A549 (cell line): Measurements from ENCODE around the gene RRP12. TPM values are rescaled to one million over a fixed set of nuclear protein-coding genes. Genes with fewer than 3 reads are reported as not detected.

Experiments used
- ATAC-seq, 2 experiments: fragments of 200-7000 bp in 1 of 2; fragments of >200 bp in 1 of 2; cut with Nextera tagmentation in 1 of 2; cut with Tn5 transposase in 1 of 2; 3 replicates each; pipeline versions ENCODE4 v1.8.0 to v1.9.1; 2018 to 2020; ENCODE audit warnings: mild to moderate bottlenecking in 1 of 2, moderate library complexity in 1 of 2
- CTCF ChIA-PET: fragments of 300-600 bp; sonication (Branson Sonifier 250); formaldehyde crosslinking; extraction: SDS; loops from one replicate; lab custom pipeline; 2021; ENCODE audit warnings: antibody characterized with exemption, inconsistent platforms; lab: Yijun Ruan, JAX
- POLR2A ChIA-PET: fragments of 350-600 bp; formaldehyde crosslinking; extraction: SDS; loops from one replicate; lab custom pipeline; 2021; ENCODE audit warnings: antibody characterized with exemption, inconsistent platforms; lab: Yijun Ruan, JAX
- DNase-seq, 2 experiments: peaks; one replicate each; pipeline versions ENCODE4 v3.0.0 to v3.0.0-alpha.2; 2011 to 2016; ENCODE audit warnings: low read depth in 1 of 2, low spot score in 1 of 2
- FAIRE-seq: peaks from 2 replicates; lab custom pipeline; 2011; peaks lifted over from hg19 to GRCh38; lab: Jason Lieb, UNC
- H3K27ac ChIP-seq, 2 experiments: fragments of >200 bp; sonication (Bioruptor Twin); formaldehyde crosslinking; 3 replicates each; pipeline ENCODE4 v1.5.1; 2016 to 2017
- H3K4me1 ChIP-seq: fragments of >200 bp; sonication (Bioruptor Twin); formaldehyde crosslinking; 3 replicates; pipeline ENCODE4 v1.6.1; 2016
- H3K4me2 ChIP-seq: fragments of >200 bp; sonication (Bioruptor Twin); formaldehyde crosslinking; 3 replicates; pipeline ENCODE4 v1.6.1; 2016
- H3K4me3 ChIP-seq: fragments of >200 bp; sonication (Bioruptor Twin); formaldehyde crosslinking; 3 replicates; pipeline ENCODE4 v1.5.1; 2016
- H3K9me3 ChIP-seq: fragments of >200 bp; sonication (Bioruptor Twin); formaldehyde crosslinking; 3 replicates; pipeline ENCODE4 v1.6.1; 2016
- CBX8 ChIP-seq: fragments of 200-600 bp; sonication (generic); IDR thresholded peaks from 2 replicates; pipeline ENCODE4 v1.6.1; 2016
- CHD2 ChIP-seq: fragments of 150-350 bp; IDR thresholded peaks from 2 replicates; pipeline ENCODE4 v1.6.1; 2014; ENCODE audit warnings: low read length; ENCODE audit not compliant: partially characterized antibody
- CHD4 ChIP-seq: fragments of 200-600 bp; sonication (generic); IDR thresholded peaks from 2 replicates; pipeline ENCODE4 v1.6.1; 2016; ENCODE audit warnings: antibody characterized with exemption, mild to moderate bottlenecking, borderline replicate concordance
- CTCF ChIP-seq: fragments of >200 bp; sonication (Bioruptor Twin); formaldehyde crosslinking; IDR thresholded peaks from 3 replicates; pipeline ENCODE4 v1.5.1; 2016
- EP300 ChIP-seq, 2 experiments: fragments of >200 bp; sonication (Bioruptor Twin); formaldehyde crosslinking; IDR thresholded peaks; 2 replicates in 1 of 2; 3 replicates in 1 of 2; pipeline ENCODE4 v1.6.1; 2016 to 2017
- FOSB ChIP-seq: fragments of 250-450 bp; sonication (Bioruptor Pico); IDR thresholded peaks from 2 replicates; pipeline ENCODE4 v1.5.0; 2020; ENCODE audit warnings: mild to moderate bottlenecking, moderate library complexity
- HDAC2 ChIP-seq: fragments of 200-600 bp; sonication (generic); IDR thresholded peaks from 2 replicates; pipeline ENCODE4 v1.6.1; 2016
- JUN ChIP-seq, 2 experiments: fragments of >200 bp; sonication (Bioruptor Twin); formaldehyde crosslinking; IDR thresholded peaks; 2 replicates in 1 of 2; 3 replicates in 1 of 2; pipeline ENCODE4 v1.6.1; 2016 to 2017
- KDM1A ChIP-seq: fragments of 200-600 bp; sonication (generic); IDR thresholded peaks from 2 replicates; pipeline ENCODE4 v1.6.1; 2016; ENCODE audit warnings: low read depth, mild to moderate bottlenecking
- MAFK ChIP-seq: fragments of 450-650 bp; IDR thresholded peaks from 2 replicates; pipeline ENCODE4 v1.6.1; 2014; ENCODE audit not compliant: partially characterized antibody
- MAZ ChIP-seq: fragments of 150-350 bp; IDR thresholded peaks from 2 replicates; pipeline ENCODE4 v1.6.1; 2014; ENCODE audit warnings: antibody characterized with exemption, low read depth, low read length, borderline replicate concordance
- NFE2L2 ChIP-seq: fragments of 150-350 bp; conservative IDR thresholded peaks from 2 replicates; pipeline ENCODE4 v1.6.1; 2014; ENCODE audit warnings: low read length
- PHF8 ChIP-seq: fragments of 200-600 bp; sonication (generic); IDR thresholded peaks from 2 replicates; pipeline ENCODE4 v1.6.1; 2016; ENCODE audit warnings: low read depth, mild to moderate bottlenecking, antibody characterized with exemption, moderate library complexity, borderline replicate concordance
- RNF2 ChIP-seq: fragments of 200-600 bp; sonication (generic); IDR thresholded peaks from 2 replicates; pipeline ENCODE4 v1.6.1; 2016; ENCODE audit warnings: low read depth, mild to moderate bottlenecking, antibody characterized with exemption, moderate library complexity, borderline replicate concordance
- ZNF302 ChIP-seq: fragments of 250-450 bp; sonication (Bioruptor Pico); IDR thresholded peaks from 2 replicates; pipeline ENCODE4 v1.9.0; 2021; ENCODE audit warnings: inconsistent platforms, mild to moderate bottlenecking, moderate library complexity
- WGBS: methylation state at CpG from one replicate; pipeline ENCODE4 v1.1.6; 2017; ENCODE audit errors: missing lambda C conversion rate; 5-methylcytosine and 5-hydroxymethylcytosine counted together
- polyA plus RNA-seq, 4 experiments: library from polyadenylated mRNA; depleted of rRNA in 3 of 4; stranded (reverse); fragments of >200 nt; fragmentation: RNase III in 1 of 4; extraction: RNeasy Plus Mini Kit Qiagen cat#74134 plus additional on column Dnase treatment in 1 of 4; gene quantifications; 2 replicates in 3 of 4; 3 replicates in 1 of 4; pipeline ENCODE4 v1.2.3, GENCODE V29; 2011 to 2017
- TF ChIP-seq, protein P1 (sequence below): fragments of 250-450 bp; sonication (Bioruptor Pico); IDR thresholded peaks from 2 replicates; pipeline ENCODE4 v1.5.0; 2020; ENCODE audit warnings: low read depth, mild to moderate bottlenecking, moderate library complexity
- TF ChIP-seq, protein P2 (sequence below): fragments of 200-600 bp; sonication (generic); IDR thresholded peaks from 2 replicates; pipeline ENCODE4 v1.6.1; 2016; ENCODE audit warnings: antibody characterized with exemption, mild to moderate bottlenecking, moderate library complexity

The RRP12 gene
- polyA plus RNA-seq, 2 of the 4 experiments (the other 2 are of a cell fraction), result 37.9 to 40.8 TPM

DNA sequence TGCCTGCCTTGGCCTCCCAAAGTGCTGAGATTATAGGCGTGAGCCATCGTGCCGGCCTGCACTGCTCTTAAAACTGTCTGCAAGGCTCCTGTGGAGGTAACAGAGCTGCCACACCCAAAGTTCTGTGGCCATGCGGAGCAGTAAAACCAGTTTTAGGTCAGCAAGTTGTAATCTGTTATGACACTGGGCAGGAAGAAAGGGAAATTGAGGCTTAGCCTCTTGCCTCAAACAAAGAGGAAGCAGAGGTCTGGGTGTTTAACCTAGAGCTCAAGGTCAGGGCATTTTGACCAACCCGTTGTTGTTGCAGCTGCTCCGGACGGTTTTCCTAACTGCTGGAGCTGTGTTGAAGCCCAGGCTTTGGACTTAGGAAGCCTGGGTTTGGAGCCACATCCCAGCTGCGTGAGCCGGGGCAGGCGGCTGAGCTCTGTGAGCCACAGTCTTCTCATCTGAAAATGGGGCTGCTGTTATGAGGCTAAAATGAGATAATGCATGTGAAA, 7.4 kb upstream of the RRP12 start:
- Histone ChIP-seq H3K4me2 (no peak overlapping the region), H3K9me3 (no peaks in the 10 kb centered on the region), H3K27ac (no peak overlapping the region), H3K4me3 (no peak overlapping the region), H3K4me1 (0 out of 3 replicates have a peak, but pooled peaks cover 4% of the 10 kb centered on the region)
- FAIRE-seq, result no peak
- no peak for DNase-seq
- ATAC-seq, result no peak
- CTCF ChIA-PET, result interaction anchor here (0.7 to 4.1 kb wide), 20 partner anchors 12 to 205 kb away, joined by 3 to 23 read pairs (median 4); partner anchors contain the start of gene ANKRD2
- 93% methylated on average over 10 of the region's 10 CpGs for WGBS
- TF ChIP-seq CHD2 (no peak), PHF8 (no peak), NFE2L2 (no peak), RNF2 (no peak), CTCF (no peak), EP300 (IDR thresholded peaks at IDR 0.05) (no peak), KDM1A (no peak), MAFK (no peak), MAZ (no peak), CBX8 (no peak)
- TF ChIP-seq, protein P1, sequence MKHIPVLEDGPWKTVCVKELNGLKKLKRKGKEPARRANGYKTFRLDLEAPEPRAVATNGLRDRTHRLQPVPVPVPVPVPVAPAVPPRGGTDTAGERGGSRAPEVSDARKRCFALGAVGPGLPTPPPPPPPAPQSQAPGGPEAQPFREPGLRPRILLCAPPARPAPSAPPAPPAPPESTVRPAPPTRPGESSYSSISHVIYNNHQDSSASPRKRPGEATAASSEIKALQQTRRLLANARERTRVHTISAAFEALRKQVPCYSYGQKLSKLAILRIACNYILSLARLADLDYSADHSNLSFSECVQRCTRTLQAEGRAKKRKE (CRISPR knock-in tag), result no peak
- TF ChIP-seq, protein P2, sequence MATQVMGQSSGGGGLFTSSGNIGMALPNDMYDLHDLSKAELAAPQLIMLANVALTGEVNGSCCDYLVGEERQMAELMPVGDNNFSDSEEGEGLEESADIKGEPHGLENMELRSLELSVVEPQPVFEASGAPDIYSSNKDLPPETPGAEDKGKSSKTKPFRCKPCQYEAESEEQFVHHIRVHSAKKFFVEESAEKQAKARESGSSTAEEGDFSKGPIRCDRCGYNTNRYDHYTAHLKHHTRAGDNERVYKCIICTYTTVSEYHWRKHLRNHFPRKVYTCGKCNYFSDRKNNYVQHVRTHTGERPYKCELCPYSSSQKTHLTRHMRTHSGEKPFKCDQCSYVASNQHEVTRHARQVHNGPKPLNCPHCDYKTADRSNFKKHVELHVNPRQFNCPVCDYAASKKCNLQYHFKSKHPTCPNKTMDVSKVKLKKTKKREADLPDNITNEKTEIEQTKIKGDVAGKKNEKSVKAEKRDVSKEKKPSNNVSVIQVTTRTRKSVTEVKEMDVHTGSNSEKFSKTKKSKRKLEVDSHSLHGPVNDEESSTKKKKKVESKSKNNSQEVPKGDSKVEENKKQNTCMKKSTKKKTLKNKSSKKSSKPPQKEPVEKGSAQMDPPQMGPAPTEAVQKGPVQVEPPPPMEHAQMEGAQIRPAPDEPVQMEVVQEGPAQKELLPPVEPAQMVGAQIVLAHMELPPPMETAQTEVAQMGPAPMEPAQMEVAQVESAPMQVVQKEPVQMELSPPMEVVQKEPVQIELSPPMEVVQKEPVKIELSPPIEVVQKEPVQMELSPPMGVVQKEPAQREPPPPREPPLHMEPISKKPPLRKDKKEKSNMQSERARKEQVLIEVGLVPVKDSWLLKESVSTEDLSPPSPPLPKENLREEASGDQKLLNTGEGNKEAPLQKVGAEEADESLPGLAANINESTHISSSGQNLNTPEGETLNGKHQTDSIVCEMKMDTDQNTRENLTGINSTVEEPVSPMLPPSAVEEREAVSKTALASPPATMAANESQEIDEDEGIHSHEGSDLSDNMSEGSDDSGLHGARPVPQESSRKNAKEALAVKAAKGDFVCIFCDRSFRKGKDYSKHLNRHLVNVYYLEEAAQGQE, result no peak
- POLR2A ChIA-PET, result interaction anchor here (0.7 kb wide), 1 partner anchor 190 kb away, joined by 4 read pairs; no protein-coding TSS in a partner anchor

DNA sequence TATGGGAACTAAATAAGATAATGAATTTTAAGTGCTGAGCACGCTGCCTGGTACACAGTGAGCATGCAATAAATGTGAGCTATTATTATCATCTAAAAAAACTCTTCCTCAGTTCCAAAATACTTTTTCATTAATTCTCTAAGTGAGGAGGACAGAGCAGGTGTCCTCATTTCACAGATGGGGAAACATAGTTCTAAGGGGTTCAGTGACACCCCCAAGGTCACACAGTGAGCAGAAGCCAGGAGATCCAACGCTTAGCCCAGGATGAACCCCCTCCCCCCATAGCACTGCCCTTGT, 6.8 kb upstream of the RRP12 start:
- TF ChIP-seq FOSB (CRISPR knock-in tag), result no peak
- TF ChIP-seq ZNF302 (CRISPR knock-in tag), result no peak
- TF ChIP-seq HDAC2, result no peak
- TF ChIP-seq JUN (IDR thresholded peaks at IDR 0.05), result no peak
- no peak for TF ChIP-seq CHD4
- CTCF ChIA-PET, result interaction anchor here (0.6 to 4.1 kb wide), 25 partner anchors 12 to 271 kb away, joined by 3 to 23 read pairs (median 4); partner anchors contain the start of genes ANKRD2, EXOSC1 and ZDHHC16
- 90% methylated on average over 2 of the region's 2 CpGs for WGBS
- FAIRE-seq (no peak), ATAC-seq (no peak), DNase-seq (no peak)
- Histone ChIP-seq H3K4me2 (no peak overlapping the region), H3K27ac (no peak overlapping the region), H3K4me3 (no peak overlapping the region), H3K4me1 (0 out of 3 replicates have a peak, but pooled peaks cover 4% of the 10 kb centered on the region), H3K9me3 (no peaks in the 10 kb centered on the region)
- POLR2A ChIA-PET, result no interaction called here
